ENCODE measurements around the gene ABCA1.

DNA sequence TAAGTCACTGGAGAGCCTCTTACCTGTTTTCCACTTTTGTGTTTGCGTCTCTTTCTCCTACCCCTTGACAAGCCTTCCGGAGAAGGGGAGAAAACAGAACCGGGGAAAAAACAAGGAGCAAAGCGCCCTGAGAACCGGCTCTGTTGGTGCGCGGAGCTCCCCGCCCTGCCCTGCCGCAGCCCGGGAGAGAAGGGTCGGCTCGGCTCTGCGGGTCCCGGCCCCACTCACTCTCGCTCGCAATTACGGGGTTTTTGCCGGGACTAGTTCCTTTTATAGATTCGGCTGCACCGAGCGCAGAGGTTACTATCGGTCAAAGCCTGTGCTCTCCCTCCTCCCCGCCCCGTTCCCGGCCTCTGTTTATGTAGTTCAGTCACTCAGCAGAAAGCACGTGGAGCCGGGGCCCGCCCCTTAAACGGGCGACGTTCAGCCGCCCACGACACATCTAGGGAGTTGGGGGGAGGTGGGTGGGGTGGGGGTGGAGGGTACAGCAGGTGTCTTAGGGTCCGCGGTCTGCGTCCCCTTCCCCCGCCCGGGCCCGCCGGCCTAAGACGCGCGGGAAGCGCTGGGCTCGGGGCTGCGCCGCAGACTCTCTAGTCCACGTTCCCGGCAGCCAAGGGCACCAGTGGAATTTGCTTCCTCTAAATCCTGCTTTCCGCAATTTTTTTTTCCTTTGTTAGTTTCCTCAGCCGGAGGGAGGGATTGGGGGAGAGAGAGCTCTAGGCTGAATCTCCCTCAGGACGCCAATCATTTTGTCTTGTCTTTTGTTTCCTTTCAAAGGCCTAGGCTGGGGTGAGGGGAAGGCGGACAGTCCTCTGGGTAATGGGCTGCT, at the start of gene ABCA1:
- TF ChIP-seq, protein P1, sequence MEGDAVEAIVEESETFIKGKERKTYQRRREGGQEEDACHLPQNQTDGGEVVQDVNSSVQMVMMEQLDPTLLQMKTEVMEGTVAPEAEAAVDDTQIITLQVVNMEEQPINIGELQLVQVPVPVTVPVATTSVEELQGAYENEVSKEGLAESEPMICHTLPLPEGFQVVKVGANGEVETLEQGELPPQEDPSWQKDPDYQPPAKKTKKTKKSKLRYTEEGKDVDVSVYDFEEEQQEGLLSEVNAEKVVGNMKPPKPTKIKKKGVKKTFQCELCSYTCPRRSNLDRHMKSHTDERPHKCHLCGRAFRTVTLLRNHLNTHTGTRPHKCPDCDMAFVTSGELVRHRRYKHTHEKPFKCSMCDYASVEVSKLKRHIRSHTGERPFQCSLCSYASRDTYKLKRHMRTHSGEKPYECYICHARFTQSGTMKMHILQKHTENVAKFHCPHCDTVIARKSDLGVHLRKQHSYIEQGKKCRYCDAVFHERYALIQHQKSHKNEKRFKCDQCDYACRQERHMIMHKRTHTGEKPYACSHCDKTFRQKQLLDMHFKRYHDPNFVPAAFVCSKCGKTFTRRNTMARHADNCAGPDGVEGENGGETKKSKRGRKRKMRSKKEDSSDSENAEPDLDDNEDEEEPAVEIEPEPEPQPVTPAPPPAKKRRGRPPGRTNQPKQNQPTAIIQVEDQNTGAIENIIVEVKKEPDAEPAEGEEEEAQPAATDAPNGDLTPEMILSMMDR (IDR thresholded peaks at IDR 0.05; ENCODE audit: low read length), result no peak
- no peak for TF ChIP-seq EZH2 (IDR thresholded peaks at IDR 0.05; ENCODE audit: borderline replicate concordance, low read length)
